ENCODE data around the gene NEK7.

DNA sequence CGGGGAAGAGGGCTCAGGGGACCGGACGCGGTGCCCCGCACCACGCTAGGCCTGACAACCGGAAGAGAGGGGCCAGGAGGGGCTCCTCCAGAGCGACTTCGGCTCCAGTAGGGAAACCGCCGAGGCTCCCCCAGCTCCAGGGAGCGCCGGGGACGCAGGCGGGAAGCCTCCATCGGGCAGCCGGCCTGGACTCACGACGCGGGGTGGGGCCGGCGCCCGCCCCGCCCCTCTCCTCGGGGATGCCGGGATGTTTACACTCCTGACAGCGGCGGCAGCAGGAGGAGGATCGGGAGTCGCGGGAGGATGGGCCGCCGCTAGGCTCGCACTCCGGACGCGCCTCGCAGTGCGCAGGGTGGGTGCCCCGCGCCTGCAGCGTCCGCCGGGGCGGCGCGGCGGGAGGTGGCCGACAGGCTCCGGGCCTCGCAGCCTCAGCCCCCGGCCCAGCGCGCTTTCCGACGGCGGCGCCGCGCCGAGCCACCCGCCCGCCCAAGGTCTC, at the start of gene NEK7:
- TF ChIP-seq EZH2phosphoT487 (IDR thresholded peaks at IDR 0.05; ENCODE audit: insufficient read depth, low read depth) (no peak), EZH2 (IDR thresholded peaks at IDR 0.05; ENCODE audit: insufficient read depth, poor library complexity, severe bottlenecking) (no peak)

Data from GM23248 (cell line).